OCI-LY3 (cell line): ENCODE results near the gene KLF7.
"Not testable (repeated sequence)": the region's sequence is repeated elsewhere in the genome, so short reads cannot be mapped to it uniquely, and the experiment has no call there.

Source experiments
- H2AFZ ChIP-seq: fragments of 200-600, 300-600 bp; shearing (Covaris generic); 2 replicates; pipeline ENCODE4 v1.6.0; 2014; ENCODE audit warnings: antibody characterized with exemption, low read depth, low read length
- H3K27ac ChIP-seq: fragments of 200-600, 300-600 bp; sonication (generic); 2 replicates; pipeline ENCODE4 v1.5.1; 2014; ENCODE audit warnings: mild to moderate bottlenecking, low read length, moderate library complexity, mixed read lengths
- H3K27me3 ChIP-seq: fragments of 200-600, 300-600 bp; sonication (generic); 2 replicates; pipeline ENCODE4 v1.6.1; 2014; ENCODE audit warnings: low read depth, low read length, mixed read lengths
- H3K36me3 ChIP-seq: fragments of 200-600, 300-600 bp; sonication (generic); replicated peaks from 2 replicates; pipeline ENCODE3; 2014; ENCODE audit warnings: low read depth, low read length, mixed read lengths
- H3K4me1 ChIP-seq: fragments of 300-600, 200-600 bp; sonication (generic); 2 replicates; pipeline ENCODE4 v1.6.1; 2014; ENCODE audit warnings: low read length, mixed read lengths
- H3K4me2 ChIP-seq: fragments of 200-600, 300-600 bp; sonication (generic); 2 replicates; pipeline ENCODE4 v1.6.1; 2014; ENCODE audit warnings: low read length, mixed read lengths
- H3K4me3 ChIP-seq: fragments of 300-600, 200-600 bp; sonication (generic); 2 replicates; pipeline ENCODE4 v1.5.1; 2014; ENCODE audit warnings: antibody characterized with exemption, mild to moderate bottlenecking, low read length, moderate library complexity
- H3K79me2 ChIP-seq: fragments of 300-600, 200-600 bp; shearing (Covaris generic); 2 replicates; pipeline ENCODE4 v1.6.1; 2014; ENCODE audit warnings: mild to moderate bottlenecking, low read length, mixed read lengths
- H3K9ac ChIP-seq: fragments of 300-600, 200-600 bp; shearing (Covaris generic); 2 replicates; pipeline ENCODE4 v1.6.0; 2014; ENCODE audit warnings: mild to moderate bottlenecking, low read length, moderate library complexity
- H3K9me3 ChIP-seq: fragments of 200-600, 300-600 bp; shearing (Covaris generic); 2 replicates; pipeline ENCODE4 v1.6.1; 2014; ENCODE audit warnings: low read length, mixed read lengths; ENCODE audit not compliant: insufficient read depth
- H4K20me1 ChIP-seq: fragments of 200-600, 300-600 bp; sonication (generic); 2 replicates; pipeline ENCODE4 v1.6.1; 2016; ENCODE audit warnings: low read length, mixed read lengths; ENCODE audit not compliant: insufficient read depth
- CTCF ChIP-seq: fragments of 200-600, 300-600 bp; sonication (generic); IDR thresholded peaks from 2 replicates; pipeline ENCODE4 v1.5.1; 2014; ENCODE audit warnings: antibody characterized with exemption, low read length, low read depth
- EZH2phosphoT487 ChIP-seq: fragments of 200-600 bp; shearing (Covaris generic); IDR thresholded peaks from 2 replicates; pipeline ENCODE4 v1.6.1; 2018; ENCODE audit warnings: antibody characterized with exemption, mixed run types, low read depth

KLF7 gene

GRCh38 chr2:207039225-207039624 lies 126.5 kb downstream of the KLF7 start:
- Histone ChIP-seq H3K4me2 (no peak overlapping the region), H3K4me1 (no peaks in the 10 kb centered on the region), H3K9ac (no peak overlapping the region), H3K4me3 (no peak overlapping the region), H3K79me2 (no peaks in the 10 kb centered on the region), H3K27ac (no peak overlapping the region), H2AFZ (no peak overlapping the region), H3K27me3 (peaks cover 6% of the 10 kb centered on the region; the same call in 1 of the 2 replicates), H3K9me3 (no peaks in the 10 kb centered on the region), H4K20me1 (no peaks in the 10 kb centered on the region), H3K36me3 (no peaks in the 10 kb centered on the region)
- TF ChIP-seq EZH2phosphoT487 = no peak
- no peak for TF ChIP-seq CTCF

GRCh38 chr2:207038299-207038698 lies 127.4 kb downstream of the KLF7 start:
- no peak for TF ChIP-seq CTCF
- TF ChIP-seq EZH2phosphoT487 = no peak

GRCh38 chr2:207037896-207038295 lies 127.9 kb downstream of the KLF7 start:
- no peak for TF ChIP-seq CTCF
- TF ChIP-seq EZH2phosphoT487 = no peak
- Histone ChIP-seq H3K9ac (no peak overlapping the region), H3K4me3 (no peak overlapping the region), H3K36me3 (no peaks in the 10 kb centered on the region), H3K4me1 (no peaks in the 10 kb centered on the region), H3K9me3 (peaks cover 7% of the 10 kb centered on the region; the same call in 1 of the 2 replicates), H3K27me3 (0 out of 2 replicates have a peak, but pooled peaks cover 3% of the 10 kb centered on the region), H3K27ac (no peak overlapping the region), H4K20me1 (no peaks in the 10 kb centered on the region), H2AFZ (no peak overlapping the region), H3K4me2 (no peak overlapping the region), H3K79me2 (no peaks in the 10 kb centered on the region)

More at GRCh38 chr2:207038299-207038698, 127.4 kb downstream of the KLF7 start:
- H3K27ac ChIP-seq = no peak overlapping the region
- H3K36me3 ChIP-seq = no peaks in the 10 kb centered on the region
- H2AFZ ChIP-seq = no peak overlapping the region
- H3K9ac ChIP-seq = no peak overlapping the region
- peaks cover 5% of the 10 kb centered on the region; the same call in 1 of the 2 replicates for H3K9me3 ChIP-seq
- no peak overlapping the region for H3K4me2 ChIP-seq
- no peaks in the 10 kb centered on the region for H3K4me1 ChIP-seq
- H3K79me2 ChIP-seq = no peaks in the 10 kb centered on the region
- 0 out of 2 replicates have a peak, but pooled peaks cover 3% of the 10 kb centered on the region for H3K27me3 ChIP-seq
- H4K20me1 ChIP-seq = no peaks in the 10 kb centered on the region
- H3K4me3 ChIP-seq = no peak overlapping the region

DNA sequence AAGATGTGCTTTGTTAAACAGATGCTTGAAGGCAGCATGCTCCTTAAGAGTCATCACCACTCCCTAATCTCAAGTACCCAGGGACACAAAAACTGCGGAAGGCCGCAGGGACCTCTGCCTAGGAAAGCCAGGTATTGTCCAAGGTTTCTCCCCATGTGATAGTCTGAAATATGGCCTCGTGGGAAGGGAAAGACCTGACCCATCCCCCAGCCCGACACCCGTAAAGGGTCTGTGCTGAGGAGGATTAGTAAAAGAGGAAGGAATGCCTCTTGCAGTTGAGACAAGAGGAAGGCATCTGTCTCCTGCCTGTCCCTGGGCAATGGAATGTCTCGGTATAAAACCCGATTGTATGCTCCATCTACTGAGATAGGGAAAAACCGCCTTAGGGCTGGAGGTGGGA lies 128.7 kb downstream of the KLF7 start:
- H3K4me1 ChIP-seq, H4K20me1 ChIP-seq, H2AFZ ChIP-seq, H3K27me3 ChIP-seq, H3K9me3 ChIP-seq, H3K27ac ChIP-seq, H3K4me2 ChIP-seq, H3K9ac ChIP-seq, H3K4me3 ChIP-seq, H3K36me3 ChIP-seq, H3K79me2 ChIP-seq: not testable (repeated sequence)
